PC-9 (cell line): ENCODE results near the gene NINJ2. TPM values are rescaled to one million over a fixed set of nuclear protein-coding genes. Genes with fewer than 3 reads are reported as not detected.

Experiments
- BruUV-seq: library from RNA; stranded (reverse); fragments of 400-500 nt; replicated peaks from 2 replicates; lab custom pipeline; 2021; lab: Mats Ljungman, UMichigan
- CTCF ChIA-PET: fragments of 300-600 bp; sonication (Branson Sonifier 250); formaldehyde crosslinking; loops from one replicate; lab custom pipeline; 2022; ENCODE audit warnings: antibody characterized with exemption; lab: Charles Lee
- POLR2A ChIA-PET: fragments of 300-600 bp; sonication (Branson Sonifier 250); formaldehyde crosslinking; loops from one replicate; lab custom pipeline; 2022; ENCODE audit warnings: antibody characterized with exemption; ENCODE audit not compliant: unreplicated experiment; lab: Charles Lee
- DNase-seq, 2 experiments: peaks; one replicate each; pipeline versions ENCODE4 v3.0.0 to v3.0.0-alpha.2; 2015 to 2022; ENCODE audit warnings: mixed read lengths in 1 of 2
- H2AFZ ChIP-seq: fragments of 200-600 bp; sonication (generic); 2 replicates; pipeline ENCODE4 v1.8.1; 2017; ENCODE audit warnings: antibody characterized with exemption
- H3F3A ChIP-seq: fragments of 200-600 bp; sonication (generic); 2 replicates; pipeline ENCODE4 v1.8.1; 2017; ENCODE audit warnings: antibody characterized with exemption, mild to moderate bottlenecking, low read depth; ENCODE audit not compliant: insufficient read depth
- H3K27ac ChIP-seq: fragments of 200-600 bp; sonication (generic); 2 replicates; pipeline ENCODE4 v1.6.1; 2016; ENCODE audit warnings: mixed run types
- H3K27me3 ChIP-seq: fragments of 200-600 bp; sonication (generic); 2 replicates; pipeline ENCODE4 v1.6.1; 2016; ENCODE audit warnings: low read depth, mixed run types; ENCODE audit not compliant: insufficient read depth
- H3K36me3 ChIP-seq: fragments of 200-600 bp; sonication (generic); 2 replicates; pipeline ENCODE4 v1.6.1; 2016; ENCODE audit warnings: low read depth, mixed run types
- H3K4me1 ChIP-seq: fragments of 200-600 bp; sonication (generic); replicated peaks from 2 replicates; pipeline ENCODE4 v1.6.1; 2016; ENCODE audit warnings: mixed run types; ENCODE audit not compliant: insufficient read depth
- H3K4me2 ChIP-seq: fragments of 200-600 bp; sonication (generic); 2 replicates; pipeline ENCODE4 v1.6.1; 2017; ENCODE audit warnings: mixed run types
- H3K4me3 ChIP-seq: fragments of 200-600 bp; sonication (generic); 2 replicates; pipeline ENCODE4 v1.6.1; 2016; ENCODE audit warnings: mixed run types
- H3K79me2 ChIP-seq: fragments of 200-600 bp; sonication (generic); 2 replicates; pipeline ENCODE4 v1.6.1; 2017; ENCODE audit warnings: low read depth, mixed run types
- H3K9me2 ChIP-seq: fragments of 200-600 bp; sonication (generic); 2 replicates; pipeline ENCODE4 v1.8.1; 2017; ENCODE audit warnings: mild to moderate bottlenecking; ENCODE audit not compliant: insufficient read depth
- H3K9me3 ChIP-seq: fragments of 200-600 bp; sonication (generic); 2 replicates; pipeline ENCODE4 v1.8.1; 2016; ENCODE audit warnings: low read depth; ENCODE audit not compliant: insufficient read depth
- H4K20me1 ChIP-seq: fragments of 200-600 bp; sonication (generic); 2 replicates; pipeline ENCODE4 v1.8.1; 2017; ENCODE audit not compliant: insufficient read depth
- CTCF ChIP-seq: fragments of 200-600 bp; sonication (generic); conservative IDR thresholded peaks from 2 replicates; pipeline ENCODE4 v1.6.1; 2017; ENCODE audit warnings: mixed run types, antibody characterized with exemption, mild to moderate bottlenecking, moderate library complexity
- EZH2 ChIP-seq: fragments of 200-600 bp; sonication (generic); IDR thresholded peaks from 2 replicates; pipeline ENCODE4 v1.8.0; 2017; ENCODE audit warnings: antibody characterized with exemption, low read depth
- intact Hi-C: fragments of 100-400 bp; cut with micrococcal nuclease; formaldehyde crosslinking; loops from one replicate; pipeline ENCODE4 v1.10.0; 2022; ENCODE audit not compliant: unreplicated experiment
- total RNA-seq: library from RNA; stranded (reverse); gene quantifications from 2 replicates; pipeline ENCODE4 v1.2.3, GENCODE V29; 2021

Gene NINJ2
- total RNA-seq, 1 experiment from 2014 or later = 19.3 TPM

DNA sequence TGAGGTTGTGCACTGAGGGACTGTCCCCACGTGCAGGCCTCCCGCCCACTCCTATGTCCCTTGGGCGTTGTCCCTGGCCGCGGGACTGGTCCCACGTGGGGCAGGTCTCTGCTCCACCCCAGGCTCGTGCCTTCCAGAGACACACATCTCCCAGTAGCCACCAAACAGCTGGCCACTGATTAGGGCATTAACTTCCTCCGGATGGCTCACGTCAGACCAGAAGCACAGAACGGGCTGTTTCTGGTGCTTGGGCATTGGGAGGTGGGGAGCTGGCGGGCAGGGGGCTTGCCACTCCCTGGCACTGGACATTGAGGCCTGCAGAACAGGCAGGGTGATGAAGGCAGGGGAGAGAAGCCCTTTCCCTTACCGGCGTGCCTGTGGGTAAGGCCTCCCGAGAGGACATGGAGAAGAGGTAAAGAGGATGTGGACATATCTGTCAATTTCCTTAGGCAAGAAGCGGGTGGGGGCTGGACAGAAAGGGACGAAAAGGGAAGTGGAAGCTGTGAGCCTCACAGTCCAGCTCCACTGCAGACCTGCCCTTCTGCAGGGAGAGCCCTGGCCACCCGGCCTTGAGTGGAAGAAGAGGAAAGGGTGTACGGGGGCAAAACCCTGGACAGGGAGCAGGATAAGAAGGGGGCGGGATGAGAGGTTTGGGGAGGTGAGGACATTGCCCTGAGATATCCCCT, 101.2 kb downstream of the NINJ2 start:
- H3K9me2 ChIP-seq = no peaks in the 10 kb centered on the region
- CTCF ChIA-PET = no interaction called here
- H3K4me3 ChIP-seq = no peak overlapping the region
- no peaks in the 10 kb centered on the region for H3K4me1 ChIP-seq
- no peak for DNase-seq
- BruUV-seq = no TSS peak
- H3F3A ChIP-seq = no peaks in the 10 kb centered on the region
- TF ChIP-seq CTCF = no peak
- no peak for TF ChIP-seq EZH2
- POLR2A ChIA-PET = no interaction called here
- no peak overlapping the region for H2AFZ ChIP-seq
- peaks cover 14% of the 10 kb centered on the region; the same call in 1 of the 2 replicates for H3K27me3 ChIP-seq
- no peaks in the 10 kb centered on the region for H3K9me3 ChIP-seq
- H3K36me3 ChIP-seq = no peaks in the 10 kb centered on the region
- intact Hi-C loops = no loop called here
- H3K4me2 ChIP-seq = no peak overlapping the region
- H3K27ac ChIP-seq = no peak overlapping the region
- no peaks in the 10 kb centered on the region for H4K20me1 ChIP-seq
- H3K79me2 ChIP-seq = no peaks in the 10 kb centered on the region

DNA sequence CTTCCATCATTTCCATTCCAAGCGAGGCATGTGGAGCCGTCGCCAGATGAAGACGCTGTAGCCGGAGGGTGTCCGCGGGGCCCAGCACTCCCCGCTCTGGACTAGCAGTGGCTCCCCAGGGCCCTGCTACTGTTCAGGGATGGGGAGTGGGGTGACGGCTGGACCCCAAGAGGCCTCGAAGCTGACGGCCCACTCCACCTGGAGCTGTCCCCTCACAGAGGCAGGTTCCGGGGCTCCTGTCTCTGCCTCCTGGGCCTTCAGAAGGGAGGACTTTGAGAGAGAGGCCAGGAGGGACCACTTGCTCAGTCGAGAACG, 101.9 kb downstream of the NINJ2 start:
- CTCF ChIA-PET = no interaction called here

DNA sequence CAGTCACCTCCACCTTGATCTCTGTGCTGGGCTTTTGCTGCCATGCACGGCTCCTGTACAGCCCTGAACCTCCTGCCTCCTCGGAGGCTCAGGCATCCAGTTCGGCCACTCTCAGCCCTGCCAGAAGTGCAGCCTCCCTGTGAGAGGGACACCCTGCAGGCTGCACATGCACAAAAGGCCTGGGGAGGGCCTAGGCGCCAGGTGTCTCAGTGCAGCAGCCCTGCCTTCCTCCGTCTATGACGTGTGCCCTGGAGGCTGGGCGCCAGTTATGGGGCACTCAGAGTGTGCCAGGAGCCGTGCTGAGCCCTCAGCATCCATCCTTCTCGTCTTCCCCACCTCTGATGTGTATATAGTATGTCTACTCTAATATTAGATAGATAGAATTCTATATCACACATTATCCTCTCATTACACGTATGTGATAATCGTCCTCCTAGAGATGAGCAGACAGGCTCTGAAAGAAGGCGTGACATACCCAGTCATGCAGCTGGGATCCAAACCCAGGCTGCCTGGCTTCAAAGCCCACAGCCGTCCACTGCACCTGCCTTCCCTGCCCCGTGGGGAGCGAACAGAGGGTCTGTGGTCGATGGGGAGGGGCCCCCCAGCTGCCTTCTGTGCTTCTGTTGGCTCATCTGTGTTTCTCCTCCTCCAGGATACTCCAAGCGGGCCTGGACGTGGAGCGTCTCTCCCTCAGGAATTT, 102.4 kb downstream of the NINJ2 start:
- no peaks in the 10 kb centered on the region for H3K4me1 ChIP-seq
- H3F3A ChIP-seq = no peaks in the 10 kb centered on the region
- no peaks in the 10 kb centered on the region for H3K79me2 ChIP-seq
- no peak overlapping the region for H2AFZ ChIP-seq
- no peak overlapping the region for H3K4me3 ChIP-seq
- DNase-seq = no peak
- TF ChIP-seq EZH2 (no peak), CTCF (no peak)
- intact Hi-C loops = no loop called here
- BruUV-seq = no TSS peak
- H3K27ac ChIP-seq = no peak overlapping the region
- peaks cover 14% of the 10 kb centered on the region; the same call in 1 of the 2 replicates for H3K27me3 ChIP-seq
- H3K4me2 ChIP-seq = no peak overlapping the region
- CTCF ChIA-PET = no interaction called here
- POLR2A ChIA-PET = no interaction called here
- H4K20me1 ChIP-seq = no peaks in the 10 kb centered on the region
- H3K9me2 ChIP-seq = no peaks in the 10 kb centered on the region
- no peaks in the 10 kb centered on the region for H3K9me3 ChIP-seq
- no peaks in the 10 kb centered on the region for H3K36me3 ChIP-seq

More for the DNA sequence above, 101.9 kb downstream of the NINJ2 start:
- no peaks in the 10 kb centered on the region for H3K79me2 ChIP-seq
- no peaks in the 10 kb centered on the region for H3K9me3 ChIP-seq
- intact Hi-C loops = no loop called here
- no peaks in the 10 kb centered on the region for H3K4me1 ChIP-seq
- H4K20me1 ChIP-seq = no peaks in the 10 kb centered on the region
- H3K27me3 ChIP-seq = peaks cover 14% of the 10 kb centered on the region; the same call in 1 of the 2 replicates
- no peak overlapping the region for H3K27ac ChIP-seq
- BruUV-seq = no TSS peak
- no peaks in the 10 kb centered on the region for H3K36me3 ChIP-seq
- no peak overlapping the region for H2AFZ ChIP-seq
- POLR2A ChIA-PET = no interaction called here
- TF ChIP-seq CTCF = no peak
- TF ChIP-seq EZH2 = no peak
- no peak overlapping the region for H3K4me3 ChIP-seq
- no peaks in the 10 kb centered on the region for H3K9me2 ChIP-seq
- H3F3A ChIP-seq = no peaks in the 10 kb centered on the region
- H3K4me2 ChIP-seq = no peak overlapping the region
- DNase-seq = no peak
